ENCODE data around the gene OGFOD1. TPM values are rescaled to one million over a fixed set of nuclear protein-coding genes. Genes with fewer than 3 reads are reported as not detected.

OGFOD1 gene
- total RNA-seq, 1 experiment from 2014 or later: 35.8 TPM

GRCh38 chr16:56482683-56483236 is 31.4 kb downstream of the OGFOD1 start:
- BruUV-seq (replicated peaks): no TSS peak

GRCh38 chr16:56483394-56483793 is 32.0 kb downstream of the OGFOD1 start:
- Histone ChIP-seq H3K27me3 (ENCODE audit: control insufficient read depth, insufficient read depth, low read length) (no peaks in the 10 kb centered on the region), H3K9me3 (ENCODE audit: control insufficient read depth, insufficient read depth, low read depth, low read length) (no peaks in the 10 kb centered on the region), H3K4me3 (ENCODE audit: low read depth in 2 of 2, low read length in 2 of 2) (no peak overlapping the region), H3K36me3 (ENCODE audit: control insufficient read depth, insufficient read depth, low read length) (no peaks in the 10 kb centered on the region; the same call in 1 of the 2 replicates), H3K4me1 (ENCODE audit: control insufficient read depth, insufficient read depth, low read length) (no peaks in the 10 kb centered on the region), H3K27ac (ENCODE audit: low read length) (no peak overlapping the region)
- intact Hi-C loops (cut with micrococcal nuclease; ENCODE audit: unreplicated experiment): no loop called here
- in situ Hi-C loops (cut with HindIII; ENCODE audit: low pct_unique_long_range_greater_than_20kb, low sequenced_read_pairs): no loop called here
- POLR2A ChIA-PET: no interaction called here
- no TSS peak for BruUV-seq (replicated peaks)
- TF ChIP-seq SIN3A (IDR thresholded peaks at IDR 0.05; ENCODE audit: borderline replicate concordance, insufficient read depth, low read depth, low read length) (no peak), CTCF (IDR thresholded peaks at IDR 0.05) (no peak), TCF7L2 (IDR thresholded peaks at IDR 0.05; ENCODE audit: low read depth, low read length) (no peak), POLR2AphosphoS5 (IDR thresholded peaks at IDR 0.05; ENCODE audit: low read depth, low read length) (no peak), REST (IDR thresholded peaks at IDR 0.05; ENCODE audit: insufficient read depth in 1 of 2, low read depth in 2 of 2, low read length in 1 of 2) (no peak)
- DNase-seq (ENCODE audit: low read depth, low spot score): no peak
- ATAC-seq: no peak
- CTCF ChIA-PET: no interaction called here

More at GRCh38 chr16:56482683-56483236, 31.4 kb downstream of the OGFOD1 start:
- ATAC-seq (no peak), DNase-seq (ENCODE audit: low read depth, low spot score) (no peak)
- TF ChIP-seq POLR2AphosphoS5 (IDR thresholded peaks at IDR 0.05; ENCODE audit: low read depth, low read length): no peak
- no peak for TF ChIP-seq TCF7L2 (IDR thresholded peaks at IDR 0.05; ENCODE audit: low read depth, low read length)
- TF ChIP-seq REST (IDR thresholded peaks at IDR 0.05; ENCODE audit: insufficient read depth in 1 of 2, low read depth in 2 of 2, low read length in 1 of 2): no peak
- no peak for TF ChIP-seq CTCF (IDR thresholded peaks at IDR 0.05)
- in situ Hi-C loops (cut with HindIII; ENCODE audit: low pct_unique_long_range_greater_than_20kb, low sequenced_read_pairs) (no loop called here), intact Hi-C loops (cut with micrococcal nuclease; ENCODE audit: unreplicated experiment) (no loop called here)
- Histone ChIP-seq H3K9me3 (ENCODE audit: control insufficient read depth, insufficient read depth, low read depth, low read length) (no peaks in the 10 kb centered on the region), H3K27me3 (ENCODE audit: control insufficient read depth, insufficient read depth, low read length) (no peaks in the 10 kb centered on the region), H3K4me3 (ENCODE audit: low read depth in 2 of 2, low read length in 2 of 2) (no peak overlapping the region), H3K4me1 (ENCODE audit: control insufficient read depth, insufficient read depth, low read length) (no peaks in the 10 kb centered on the region), H3K27ac (ENCODE audit: low read length) (no peak overlapping the region), H3K36me3 (ENCODE audit: control insufficient read depth, insufficient read depth, low read length) (peaks cover 3% of the 10 kb centered on the region; the same call in 1 of the 2 replicates)
- CTCF ChIA-PET: no interaction called here
- POLR2A ChIA-PET: no interaction called here
